K562 (cell line): ENCODE data around the gene GIMAP8. TPM values are rescaled to one million over a fixed set of nuclear protein-coding genes. Genes with fewer than 3 reads are reported as not detected.

Source experiments
- ATAC-seq: fragments of 200-7000 bp; cut with Tn5 transposase; 3 replicates; pipeline ENCODE4 v1.9.1; 2020; ENCODE audit warnings: moderate library complexity
- BruUV-seq: library from RNA; stranded (reverse); fragments of 400-500 nt; replicated peaks from 2 replicates; lab custom pipeline; 2021; lab: Mats Ljungman, UMichigan
- CTCF ChIA-PET: fragments of 300-600 bp; formaldehyde crosslinking; extraction: SDS; loops from one replicate; lab custom pipeline; 2021; ENCODE audit warnings: low intra/inter-chr PET ratio; lab: Yijun Ruan, JAX
- POLR2A ChIA-PET: fragments of 300-600, 350-650 bp; sonication (Branson Sonifier 250); formaldehyde crosslinking; extraction: SDS; loops from one replicate; lab custom pipeline; 2021; ENCODE audit warnings: antibody characterized with exemption, inconsistent platforms; lab: Yijun Ruan, JAX
- DNase-seq, 4 experiments: peaks; one replicate each; pipeline versions ENCODE4 v3.0.0 to v3.0.0-alpha.2; 2011 to 2018; ENCODE audit warnings: low spot score in 3 of 4, mixed read lengths in 3 of 4; ENCODE audit errors: extremely low read depth in 1 of 4
- FAIRE-seq: peaks from 2 replicates; lab custom pipeline; 2011; peaks lifted over from hg19 to GRCh38; lab: Jason Lieb, UNC
- H2AFZ ChIP-seq: 2 replicates; pipeline ENCODE4 v1.6.0; 2011; ENCODE audit warnings: low read depth, low read length, control low read depth, inconsistent platforms
- H3K27ac ChIP-seq: fragments of 200-600 bp; 3 replicates; pipeline ENCODE4 v1.8.0; 2011; ENCODE audit warnings: low read depth, mild to moderate bottlenecking, control low read depth, inconsistent platforms, low read length, moderate library complexity, mixed read lengths; ENCODE audit errors: extremely low read depth
- H3K27me3 ChIP-seq, 2 experiments: fragments of 300-600 bp in 1 of 2; 2 replicates in 1 of 2; 3 replicates in 1 of 2; pipeline versions ENCODE4 v1.6.0 to v1.8.0; 2011; ENCODE audit warnings: inconsistent platforms in 2 of 2, low read length in 2 of 2, mild to moderate bottlenecking in 1 of 2, mixed read lengths in 1 of 2, moderate library complexity in 1 of 2; ENCODE audit not compliant: control insufficient read depth in 2 of 2, insufficient read depth in 2 of 2
- H3K36me3 ChIP-seq: fragments of 300-600 bp; 3 replicates; pipeline ENCODE4 v1.8.0; 2011; ENCODE audit warnings: mild to moderate bottlenecking, low read length, inconsistent platforms; ENCODE audit not compliant: control insufficient read depth, insufficient read depth
- H3K4me1 ChIP-seq, 2 experiments: fragments of 200-600 bp in 1 of 2; replicated peaks in 1 of 2; 2 replicates in 1 of 2; 3 replicates in 1 of 2; pipeline versions ENCODE4 v1.5.1 to v1.8.0; 2011; ENCODE audit warnings: inconsistent platforms in 2 of 2, low read length in 2 of 2, mild to moderate bottlenecking in 1 of 2, mixed read lengths in 1 of 2, moderate library complexity in 1 of 2; ENCODE audit not compliant: control insufficient read depth in 2 of 2, insufficient read depth in 2 of 2
- H3K4me2 ChIP-seq: 2 replicates; pipeline ENCODE4 v1.6.1; 2011; ENCODE audit warnings: low read length, control low read depth, inconsistent platforms, mixed read lengths; ENCODE audit not compliant: insufficient read depth
- H3K4me3 ChIP-seq: fragments of 200-600 bp; sonication (generic), shearing (Covaris generic); 2 replicates; pipeline ENCODE4 v1.5.1; 2016; ENCODE audit warnings: control low read depth, inconsistent platforms
- H3K79me2 ChIP-seq: fragments of 200-600 bp; 3 replicates; pipeline ENCODE4 v1.8.0; 2011; ENCODE audit warnings: low read length, inconsistent platforms; ENCODE audit not compliant: control insufficient read depth, insufficient read depth
- H3K9ac ChIP-seq, 2 experiments: 2 replicates each; pipeline versions ENCODE4 v1.6.0 to v1.6.1; 2011; ENCODE audit warnings: low read depth in 2 of 2, low read length in 2 of 2, control low read depth in 1 of 2, inconsistent platforms in 1 of 2, mild to moderate bottlenecking in 1 of 2, mixed read lengths in 1 of 2; ENCODE audit not compliant: insufficient read depth in 1 of 2
- H3K9me1 ChIP-seq: one replicate; pipeline ENCODE4 v1.6.0; 2011; ENCODE audit warnings: inconsistent platforms, mild to moderate bottlenecking, low read length, moderate library complexity; ENCODE audit not compliant: control insufficient read depth, insufficient read depth
- H3K9me3 ChIP-seq: replicated peaks from 2 replicates; pipeline ENCODE4 v1.5.1; 2011; ENCODE audit warnings: low read depth, low read length, inconsistent platforms; ENCODE audit not compliant: control insufficient read depth, insufficient read depth
- H4K20me1 ChIP-seq: replicated peaks from 2 replicates; pipeline ENCODE4 v1.6.1; 2011; ENCODE audit warnings: low read length, inconsistent platforms, mixed read lengths; ENCODE audit not compliant: control insufficient read depth, insufficient read depth
- GTF3C2 ChIP-seq: IDR thresholded peaks from 3 replicates; pipeline ENCODE4 v1.6.1; 2011; ENCODE audit warnings: borderline replicate concordance, mild to moderate bottlenecking, moderate library complexity; ENCODE audit not compliant: insufficient read length; ENCODE audit errors: extremely low read depth
- TAL1 ChIP-seq: fragments of 450-650 bp; IDR thresholded peaks from 2 replicates; pipeline ENCODE4 v1.6.1; 2016; ENCODE audit warnings: mild to moderate bottlenecking
- XRCC5 ChIP-seq: fragments of 200-400 bp; formaldehyde crosslinking; IDR thresholded peaks from 2 replicates; pipeline ENCODE4 v1.6.1; 2017; ENCODE audit warnings: low read depth, mild to moderate bottlenecking, low read length
- ZNF639 ChIP-seq, 2 experiments: fragments of 200-800 bp in 1 of 2; sonication (Bioruptor generic) in 1 of 2; sonication (generic) in 1 of 2; formaldehyde crosslinking in 1 of 2; IDR thresholded peaks in 1 of 2; conservative IDR thresholded peaks in 1 of 2; 2 replicates each; pipeline versions ENCODE4 v1.5.0 to v1.6.1; 2016 to 2020; ENCODE audit warnings: missing compliant biosample characterization in 1 of 2, missing genetic modification characterization in 1 of 2, missing genetic modification reagents in 1 of 2
- WGBS: fragments of 100-300 bp; shearing (Covaris generic); methylation state at CpG from one replicate; pipeline ENCODE4 v1.1.6; 2016; ENCODE audit warnings: low coverage, mixed read lengths; ENCODE audit not compliant: insufficient coverage; ENCODE audit errors: missing lambda C conversion rate; 5-methylcytosine and 5-hydroxymethylcytosine counted together
- in situ Hi-C: fragments of 300-500 bp; cut with MboI; formaldehyde crosslinking; loops from 4 replicates; pipeline ENCODE4 v1.15.0; 2018; ENCODE audit warnings: inconsistent platforms, mixed read lengths
- intact Hi-C: fragments of 100-400 bp; cut with micrococcal nuclease; formaldehyde crosslinking; loops from 2 replicates; pipeline ENCODE4 v1.14.2; 2022
- polyA plus RNA-seq, 8 experiments: library from polyadenylated mRNA; depleted of rRNA in 4 of 8; stranded (reverse) in 5 of 8; unstranded in 3 of 8; fragments of >200 nt; fragmentation: Nextera tagmentation in 2 of 8; fragmentation: Illumina TruSeq in 1 of 8; extraction: Ambion mirVana in 2 of 8; extraction: Trizol in 1 of 8; gene quantifications; 2 replicates each; pipeline versions ENCODE4 v1.2.1 to v1.2.3, GENCODE V29; 2011 to 2014; ENCODE audit warnings: inconsistent platforms in 1 of 8, missing spikeins in 1 of 8
- total RNA-seq, 7 experiments: library from RNA; depleted of rRNA in 6 of 7; stranded (reverse); fragments of >200 nt in 6 of 7; fragmentation: Illumina TruSeq in 2 of 7; extraction: Trizol in 2 of 7; gene quantifications; 2 replicates each; pipeline versions ENCODE4 v1.2.1 to v1.2.3, GENCODE V29; 2011 to 2021; ENCODE audit warnings: low replicate concordance in 1 of 7

Gene GIMAP8
- total and polyA plus RNA-seq, 9 of the 15 experiments (the other 6 are each of a cell fraction or from before 2014, with no cell fraction given), result not detected

- TF ChIP-seq TAL1, result no peak
- no peak for TF ChIP-seq XRCC5
- Histone ChIP-seq H3K9ac (no peak overlapping the region), H3K4me3 (no peak overlapping the region), H3K4me1 (peaks cover 15 to 32% of the 10 kb centered on the region in 2 experiments), H3K27ac (no peak overlapping the region), H3K27me3 (no peaks in the 10 kb centered on the region), H3K9me1 (no peaks in the 10 kb centered on the region), H2AFZ (no peak overlapping the region), H3K79me2 (no peaks in the 10 kb centered on the region), H3K4me2 (no peak overlapping the region), H3K9me3 (no peaks in the 10 kb centered on the region), H4K20me1 (no peaks in the 10 kb centered on the region), H3K36me3 (no peaks in the 10 kb centered on the region)
- ATAC-seq, result no peak
- 35% methylated on average over 8 of the region's 8 CpGs for WGBS
- intact Hi-C loops (no loop called here), in situ Hi-C loops (no loop called here)
- BruUV-seq, result no TSS peak
- POLR2A ChIA-PET, result interaction anchor here (0.6 to 3.6 kb wide), 4 partner anchors 11 to 486 kb away, joined by 3 to 29 read pairs (median 6); no protein-coding TSS in a partner anchor
- DNase-seq, result no peak
- CTCF ChIA-PET, result no interaction called here
- no peak for FAIRE-seq
Observed at GRCh38 chr7:150434240-150434639, 16.2 kb upstream of the GIMAP8 start.

GRCh38 chr7:150435047-150435389, 15.4 kb upstream of the GIMAP8 start:
- H2AFZ ChIP-seq, result peak overlapping the region; percentile 65
- in situ Hi-C loops (no loop called here), intact Hi-C loops (no loop called here)
- DNase-seq (no peak), ATAC-seq (no peak), FAIRE-seq (no peak)
- CTCF ChIA-PET, result no interaction called here
- H3K36me3 ChIP-seq, result no peaks in the 10 kb centered on the region
- no peaks in the 10 kb centered on the region for H3K79me2 ChIP-seq
- no peaks in the 10 kb centered on the region for H3K27me3 ChIP-seq
- no peaks in the 10 kb centered on the region for H3K9me1 ChIP-seq
- no TSS peak for BruUV-seq
- H3K4me3 ChIP-seq, result no peak overlapping the region
- H3K9me3 ChIP-seq, result no peaks in the 10 kb centered on the region
- POLR2A ChIA-PET, result no interaction called here
- no peak overlapping the region for H3K27ac ChIP-seq
- 43% methylated on average over 4 of the region's 4 CpGs for whole genome bisulfite sequencing
- H3K4me2 ChIP-seq, result no peak overlapping the region
- H4K20me1 ChIP-seq, result no peaks in the 10 kb centered on the region
- H3K4me1 ChIP-seq, result peaks cover 15 to 32% of the 10 kb centered on the region in 2 experiments
- H3K9ac ChIP-seq, result no peak overlapping the region
- no peak for TF ChIP-seq GTF3C2
- peak in 1 of 2 experiments; percentile 79; a peak in 1 of 4 replicates for TF ChIP-seq ZNF639 (CRISPR knock-in tag; conservative IDR thresholded peaks at IDR 0.05 in 1 of 2, IDR thresholded peaks at IDR 0.05 in 1 of 2)
